ENCODE data around the gene LDLRAD3. TPM values are rescaled to one million over a fixed set of nuclear protein-coding genes. Genes with fewer than 3 reads are reported as not detected.

LDLRAD3 gene
- total RNA-seq, 1 donor from 2014 or later = 35.6 TPM

GRCh38 chr11:35905646-35906276 is 38.1 kb upstream of the LDLRAD3 start:
- H3K27me3 Mint-ChIP-seq (ENCODE audit: insufficient read depth, low read depth) = peaks cover 6% of the 10 kb centered on the region
- no peak for DNase-seq (ENCODE audit: low spot score)
- Histone ChIP-seq H3K9ac (no peak overlapping the region), H3K4me1 (no peaks in the 10 kb centered on the region), H3K4me2 (no peak overlapping the region), H3K27ac (no peak overlapping the region), H3K9me3 (ENCODE audit: low read depth) (peaks cover 20% of the 10 kb centered on the region), H3K79me2 (ENCODE audit: low read depth) (no peaks in the 10 kb centered on the region), H3F3A (ENCODE audit: low read depth) (no peaks in the 10 kb centered on the region), H3K4me3 (no peak overlapping the region), H3K36me3 (no peaks in the 10 kb centered on the region), H2AFZ (replicated peaks) (no peak overlapping the region), H3K27me3 (no peaks in the 10 kb centered on the region), H4K20me1 (ENCODE audit: low read depth) (no peaks in the 10 kb centered on the region)
- TF ChIP-seq EZH2 (IDR thresholded peaks at IDR 0.05) (no peak), EZH2phosphoT487 (IDR thresholded peaks at IDR 0.05) (no peak)
- TF ChIP-seq, protein P1, sequence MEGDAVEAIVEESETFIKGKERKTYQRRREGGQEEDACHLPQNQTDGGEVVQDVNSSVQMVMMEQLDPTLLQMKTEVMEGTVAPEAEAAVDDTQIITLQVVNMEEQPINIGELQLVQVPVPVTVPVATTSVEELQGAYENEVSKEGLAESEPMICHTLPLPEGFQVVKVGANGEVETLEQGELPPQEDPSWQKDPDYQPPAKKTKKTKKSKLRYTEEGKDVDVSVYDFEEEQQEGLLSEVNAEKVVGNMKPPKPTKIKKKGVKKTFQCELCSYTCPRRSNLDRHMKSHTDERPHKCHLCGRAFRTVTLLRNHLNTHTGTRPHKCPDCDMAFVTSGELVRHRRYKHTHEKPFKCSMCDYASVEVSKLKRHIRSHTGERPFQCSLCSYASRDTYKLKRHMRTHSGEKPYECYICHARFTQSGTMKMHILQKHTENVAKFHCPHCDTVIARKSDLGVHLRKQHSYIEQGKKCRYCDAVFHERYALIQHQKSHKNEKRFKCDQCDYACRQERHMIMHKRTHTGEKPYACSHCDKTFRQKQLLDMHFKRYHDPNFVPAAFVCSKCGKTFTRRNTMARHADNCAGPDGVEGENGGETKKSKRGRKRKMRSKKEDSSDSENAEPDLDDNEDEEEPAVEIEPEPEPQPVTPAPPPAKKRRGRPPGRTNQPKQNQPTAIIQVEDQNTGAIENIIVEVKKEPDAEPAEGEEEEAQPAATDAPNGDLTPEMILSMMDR (IDR thresholded peaks at IDR 0.05) = no peak
- peaks cover 28% of the 10 kb centered on the region for H3K9me3 Mint-ChIP-seq
- no peak overlapping the region for H3K4me3 Mint-ChIP-seq
- H3K36me3 Mint-ChIP-seq = no peaks in the 10 kb centered on the region
- H3K4me1 Mint-ChIP-seq = peaks cover 5% of the 10 kb centered on the region
- no peak overlapping the region for H3K27ac Mint-ChIP-seq

DNA sequence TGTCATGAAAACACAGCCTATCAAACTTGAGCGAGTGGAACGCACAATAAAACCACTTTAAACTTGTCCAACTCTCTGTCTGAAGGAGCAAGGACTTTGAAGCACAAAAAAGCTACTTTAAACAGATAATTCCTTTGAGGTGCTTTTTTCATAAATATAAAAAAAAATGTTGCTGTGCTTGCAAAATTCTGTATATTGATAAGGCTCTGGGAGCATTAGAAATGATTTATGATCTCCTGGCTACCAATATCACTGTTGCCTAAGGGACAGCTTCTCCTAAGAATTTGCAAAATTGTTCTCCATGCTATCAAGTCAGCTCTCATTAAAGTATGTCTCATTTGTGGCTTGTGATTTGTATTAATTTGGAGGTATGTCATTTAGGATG is 37.6 kb upstream of the LDLRAD3 start:
- H4K20me1 ChIP-seq (ENCODE audit: low read depth) = no peaks in the 10 kb centered on the region
- DNase-seq (ENCODE audit: low spot score) = no peak
- H3K27ac Mint-ChIP-seq = no peak overlapping the region
- H2AFZ ChIP-seq (replicated peaks) = no peak overlapping the region
- no peaks in the 10 kb centered on the region for H3F3A ChIP-seq (ENCODE audit: low read depth)
- H3K4me3 Mint-ChIP-seq = no peak overlapping the region
- H3K4me2 ChIP-seq = no peak overlapping the region
- H3K36me3 Mint-ChIP-seq = no peaks in the 10 kb centered on the region
- no peaks in the 10 kb centered on the region for H3K27me3 ChIP-seq
- no peak overlapping the region for H3K4me3 ChIP-seq
- H3K79me2 ChIP-seq (ENCODE audit: low read depth) = no peaks in the 10 kb centered on the region
- peaks cover 27% of the 10 kb centered on the region for H3K9me3 Mint-ChIP-seq
- no peaks in the 10 kb centered on the region for H3K36me3 ChIP-seq
- H3K4me1 Mint-ChIP-seq = peaks cover 5% of the 10 kb centered on the region
- H3K4me1 ChIP-seq = no peaks in the 10 kb centered on the region
- TF ChIP-seq EZH2 (IDR thresholded peaks at IDR 0.05) (no peak), EZH2phosphoT487 (IDR thresholded peaks at IDR 0.05) (no peak)
- TF ChIP-seq, protein P1 (IDR thresholded peaks at IDR 0.05) = no peak
- no peak overlapping the region for H3K27ac ChIP-seq
- no peak overlapping the region for H3K9ac ChIP-seq
- peaks cover 6% of the 10 kb centered on the region for H3K27me3 Mint-ChIP-seq (ENCODE audit: insufficient read depth, low read depth)
- peaks cover 20% of the 10 kb centered on the region for H3K9me3 ChIP-seq (ENCODE audit: low read depth)

DNA sequence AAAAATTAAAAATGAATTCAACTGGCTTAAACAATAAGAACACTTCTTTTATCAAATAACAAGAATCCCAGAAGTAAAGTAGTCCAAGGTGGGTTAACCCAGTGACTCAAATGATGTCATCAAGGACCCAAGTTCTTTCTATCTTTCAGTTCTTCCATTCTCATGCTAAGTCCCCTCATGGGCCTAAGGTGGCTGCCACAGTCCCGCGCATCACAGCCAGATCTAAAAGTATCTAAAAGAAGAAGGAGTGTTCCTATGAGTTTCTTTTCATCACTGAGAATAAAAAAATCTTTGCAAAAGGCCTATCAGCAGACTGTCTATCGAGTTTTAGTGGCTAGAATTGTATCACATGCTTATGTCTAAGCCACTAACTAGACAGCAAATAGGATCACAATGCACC is 37.2 kb upstream of the LDLRAD3 start:
- H3K27ac ChIP-seq = no peak overlapping the region
- H3K79me2 ChIP-seq (ENCODE audit: low read depth) = no peaks in the 10 kb centered on the region
- Mint-ChIP-seq H3K27ac (no peak overlapping the region), H3K36me3 (no peaks in the 10 kb centered on the region), H3K27me3 (ENCODE audit: insufficient read depth, low read depth) (peaks cover 6% of the 10 kb centered on the region), H3K4me3 (no peak overlapping the region), H3K9me3 (peaks cover 23% of the 10 kb centered on the region), H3K4me1 (peaks cover 5% of the 10 kb centered on the region)
- no peak overlapping the region for H3K4me2 ChIP-seq
- H3K36me3 ChIP-seq = no peaks in the 10 kb centered on the region
- DNase-seq (ENCODE audit: low spot score) = no peak
- H3K9me3 ChIP-seq (ENCODE audit: low read depth) = peaks cover 19% of the 10 kb centered on the region
- H3K9ac ChIP-seq = no peak overlapping the region
- H4K20me1 ChIP-seq (ENCODE audit: low read depth) = no peaks in the 10 kb centered on the region
- H3K4me3 ChIP-seq = no peak overlapping the region
- H3K27me3 ChIP-seq = no peaks in the 10 kb centered on the region
- no peak for TF ChIP-seq EZH2 (IDR thresholded peaks at IDR 0.05)
- TF ChIP-seq, protein P1 (IDR thresholded peaks at IDR 0.05) = no peak
- no peaks in the 10 kb centered on the region for H3F3A ChIP-seq (ENCODE audit: low read depth)
- no peaks in the 10 kb centered on the region for H3K4me1 ChIP-seq
- no peak overlapping the region for H2AFZ ChIP-seq (replicated peaks)
